Progenitor cell of endocrine pancreas (in vitro differentiated cells): ENCODE data around the gene PLCL1. TPM values are rescaled to one million over a fixed set of nuclear protein-coding genes. Genes with fewer than 3 reads are reported as not detected.
"Not testable (repeated sequence)": the region's sequence is repeated elsewhere in the genome, so short reads cannot be mapped to it uniquely, and the experiment has no call there.

Experiments
- DNase-seq: peaks from one replicate; pipeline ENCODE4 v3.0.0; 2021; ENCODE audit warnings: low spot score; ENCODE audit not compliant: unreplicated experiment
- H3K27ac Mint-ChIP-seq: 2 replicates; pipeline ENCODE4 v1.8.0; 2021; ENCODE audit warnings: mild to moderate bottlenecking, moderate library complexity, mixed read lengths
- H3K27me3 Mint-ChIP-seq: 2 replicates; pipeline ENCODE4 v1.8.0; 2021; ENCODE audit warnings: mixed read lengths
- H3K36me3 Mint-ChIP-seq: 2 replicates; pipeline ENCODE4 v1.8.0; 2022; ENCODE audit warnings: mixed read lengths; ENCODE audit not compliant: insufficient read depth
- H3K4me1 Mint-ChIP-seq: 2 replicates; pipeline ENCODE4 v1.8.0; 2021; ENCODE audit warnings: low read depth, mixed read lengths
- H3K4me3 Mint-ChIP-seq: 2 replicates; pipeline ENCODE4 v1.8.0; 2021; ENCODE audit warnings: low read depth, mild to moderate bottlenecking, moderate library complexity, mixed read lengths
- H3K9me3 Mint-ChIP-seq: 2 replicates; pipeline ENCODE4 v1.8.0; 2021; ENCODE audit warnings: low read depth, mixed read lengths
- total RNA-seq: library from RNA; stranded (reverse); gene quantifications from 2 replicates; pipeline ENCODE4 v1.2.1, GENCODE V29; 2021
- TF ChIP-seq, protein P1 (sequence below): fragments of 200-600 bp; sonication (generic); IDR thresholded peaks from one replicate; pipeline ENCODE4 v1.5.0; 2021; ENCODE audit warnings: antibody characterized with exemption, mild to moderate bottlenecking; ENCODE audit not compliant: unreplicated experiment

PLCL1 gene
- total RNA-seq, 1 donor from 2014 or later = 48.3 TPM

DNA sequence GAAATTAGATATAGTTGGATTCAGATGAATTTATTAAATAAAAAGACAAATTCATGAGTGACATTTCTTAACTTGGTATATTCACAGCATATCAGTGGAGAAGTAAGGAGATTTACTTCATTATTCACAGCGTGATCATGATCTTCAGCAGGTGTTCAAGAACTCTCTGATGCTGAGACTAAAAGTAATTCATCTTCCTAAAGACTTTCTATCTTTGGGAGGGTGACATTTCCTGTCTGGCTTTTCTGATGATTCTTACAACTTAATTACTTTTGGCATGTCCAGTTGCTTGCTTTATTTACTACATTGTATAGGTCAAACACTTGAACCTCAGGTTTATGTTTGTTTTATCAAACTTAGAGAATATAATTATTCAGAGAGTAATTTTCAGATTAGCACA lies 224.6 kb downstream of the PLCL1 start:
- peaks cover 43% of the 10 kb centered on the region for H3K4me1 Mint-ChIP-seq
- H3K9me3 Mint-ChIP-seq = no peaks in the 10 kb centered on the region
- no peaks in the 10 kb centered on the region for H3K27me3 Mint-ChIP-seq
- TF ChIP-seq, protein P1, sequence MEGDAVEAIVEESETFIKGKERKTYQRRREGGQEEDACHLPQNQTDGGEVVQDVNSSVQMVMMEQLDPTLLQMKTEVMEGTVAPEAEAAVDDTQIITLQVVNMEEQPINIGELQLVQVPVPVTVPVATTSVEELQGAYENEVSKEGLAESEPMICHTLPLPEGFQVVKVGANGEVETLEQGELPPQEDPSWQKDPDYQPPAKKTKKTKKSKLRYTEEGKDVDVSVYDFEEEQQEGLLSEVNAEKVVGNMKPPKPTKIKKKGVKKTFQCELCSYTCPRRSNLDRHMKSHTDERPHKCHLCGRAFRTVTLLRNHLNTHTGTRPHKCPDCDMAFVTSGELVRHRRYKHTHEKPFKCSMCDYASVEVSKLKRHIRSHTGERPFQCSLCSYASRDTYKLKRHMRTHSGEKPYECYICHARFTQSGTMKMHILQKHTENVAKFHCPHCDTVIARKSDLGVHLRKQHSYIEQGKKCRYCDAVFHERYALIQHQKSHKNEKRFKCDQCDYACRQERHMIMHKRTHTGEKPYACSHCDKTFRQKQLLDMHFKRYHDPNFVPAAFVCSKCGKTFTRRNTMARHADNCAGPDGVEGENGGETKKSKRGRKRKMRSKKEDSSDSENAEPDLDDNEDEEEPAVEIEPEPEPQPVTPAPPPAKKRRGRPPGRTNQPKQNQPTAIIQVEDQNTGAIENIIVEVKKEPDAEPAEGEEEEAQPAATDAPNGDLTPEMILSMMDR = no peak
- DNase-seq = no peak
- peaks cover under 1% of the 10 kb centered on the region for H3K36me3 Mint-ChIP-seq
- no peak overlapping the region for H3K27ac Mint-ChIP-seq
- H3K4me3 Mint-ChIP-seq = no peak overlapping the region

DNA sequence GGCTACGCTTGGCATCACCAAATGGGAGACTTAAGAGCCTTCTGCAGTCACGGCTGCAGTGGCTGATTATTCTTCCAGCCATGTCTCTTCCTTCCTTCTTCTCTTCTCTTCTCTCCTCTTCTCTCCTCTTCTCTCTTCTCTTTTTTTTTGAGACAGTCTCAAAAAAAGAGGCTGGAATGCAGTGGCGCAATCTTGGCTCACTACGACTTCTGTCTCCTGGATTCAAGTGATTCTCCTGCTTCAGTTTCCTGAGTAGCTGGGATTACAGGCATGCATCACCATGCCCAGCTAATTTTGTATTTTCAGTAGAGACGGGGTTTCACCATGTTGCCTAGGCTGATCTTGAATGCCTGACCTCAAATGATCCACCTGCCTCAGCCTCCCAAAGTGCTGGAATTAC lies 225.2 kb downstream of the PLCL1 start:
- Mint-ChIP-seq H3K27ac (peak overlapping the region; percentile 77), H3K4me1 (peaks cover 43% of the 10 kb centered on the region)
- not testable (repeated sequence) for H3K9me3 Mint-ChIP-seq, H3K4me3 Mint-ChIP-seq, DNase-seq, H3K27me3 Mint-ChIP-seq, H3K36me3 Mint-ChIP-seq

DNA sequence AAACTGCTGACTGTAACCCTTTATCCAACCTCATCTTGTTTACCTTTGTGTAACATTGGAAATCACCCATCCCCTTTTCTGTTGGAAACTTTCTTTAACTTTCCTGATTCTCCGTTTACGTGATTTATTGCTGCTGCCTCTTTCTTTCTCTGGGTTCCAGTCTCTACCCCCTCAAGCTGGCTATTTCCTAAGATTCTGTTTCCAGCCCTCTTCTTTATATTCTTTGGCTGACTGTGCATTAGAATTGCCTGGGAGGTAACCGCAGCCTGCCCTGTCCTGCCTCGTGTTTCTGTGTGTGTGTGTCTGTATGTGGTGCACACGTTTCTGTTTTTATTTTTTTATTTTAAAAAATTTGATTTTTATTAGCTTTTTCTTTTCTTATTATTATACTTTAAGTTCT lies 229.2 kb downstream of the PLCL1 start:
- DNase-seq = no peak
- peaks cover 53% of the 10 kb centered on the region for H3K4me1 Mint-ChIP-seq
- H3K4me3 Mint-ChIP-seq = no peak overlapping the region
- no peak overlapping the region for H3K27ac Mint-ChIP-seq
- no peaks in the 10 kb centered on the region for H3K36me3 Mint-ChIP-seq
- H3K27me3 Mint-ChIP-seq = no peaks in the 10 kb centered on the region
- H3K9me3 Mint-ChIP-seq = no peaks in the 10 kb centered on the region
- TF ChIP-seq, protein P1 = no peak

DNA sequence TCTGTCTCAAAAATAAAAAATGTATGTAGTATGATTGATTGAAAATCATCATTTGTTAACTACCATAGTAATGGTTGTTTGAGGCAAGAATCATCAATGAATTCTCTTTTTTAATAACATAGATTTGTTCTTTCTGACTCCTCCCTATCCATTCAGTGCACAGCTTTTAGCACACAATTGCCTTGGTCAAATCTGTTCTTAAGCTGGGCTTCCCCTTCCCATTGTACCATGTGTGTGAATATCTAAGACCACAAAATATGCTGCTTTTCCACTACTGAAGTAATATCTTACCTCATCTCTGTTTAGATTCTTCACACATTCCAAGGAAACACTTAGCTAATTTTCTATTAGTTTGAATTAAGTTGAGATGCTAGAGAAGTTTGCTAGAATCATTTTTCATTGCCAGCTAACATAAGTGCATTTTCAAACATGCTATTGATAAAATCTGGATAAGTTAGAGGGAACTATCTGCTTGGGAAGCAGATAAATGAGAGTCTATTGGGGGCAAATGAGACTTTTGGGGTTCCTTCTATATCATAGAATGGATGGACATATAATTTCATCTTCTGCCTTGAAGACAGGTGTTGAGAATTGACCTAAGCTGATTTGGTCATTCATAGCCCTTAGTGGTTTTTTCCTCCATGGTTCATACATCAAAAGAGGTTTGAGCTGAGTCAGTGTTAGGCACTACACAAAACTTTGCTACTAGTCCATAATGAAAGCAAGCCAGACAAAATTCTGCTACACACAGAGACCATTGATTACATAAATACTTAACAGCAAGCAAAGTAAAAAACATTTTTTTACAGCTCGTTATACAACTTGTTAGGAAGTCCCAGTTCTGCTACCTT lies 231.9 kb downstream of the PLCL1 start:
- no peak for DNase-seq
- Mint-ChIP-seq H3K27ac (no peak overlapping the region), H3K27me3 (no peaks in the 10 kb centered on the region), H3K4me3 (no peak overlapping the region), H3K4me1 (peaks cover 38% of the 10 kb centered on the region), H3K9me3 (no peaks in the 10 kb centered on the region), H3K36me3 (peaks cover 4% of the 10 kb centered on the region)
- TF ChIP-seq, protein P1 = no peak

DNA sequence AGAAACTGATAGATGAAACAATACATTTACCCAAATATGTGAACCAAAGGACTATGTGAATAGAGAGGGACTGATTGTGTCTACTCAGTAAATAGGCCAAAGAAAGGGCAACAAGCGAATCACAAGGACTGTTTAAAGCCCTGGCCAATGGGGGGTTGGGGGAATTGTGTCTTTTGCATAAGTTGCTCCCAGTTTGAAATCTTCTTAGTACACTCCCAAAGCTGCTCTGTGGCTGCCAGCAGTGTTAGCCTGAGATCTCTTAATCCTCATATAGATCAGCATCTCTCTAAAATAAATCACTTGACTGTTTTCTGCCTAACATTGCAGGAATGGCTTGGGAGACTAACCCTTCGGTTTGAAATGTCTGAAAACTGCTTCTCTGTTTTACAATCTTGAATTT lies 236.4 kb downstream of the PLCL1 start:
- Mint-ChIP-seq H3K9me3 (peaks cover 3% of the 10 kb centered on the region), H3K36me3 (peaks cover 7% of the 10 kb centered on the region), H3K27ac (no peak overlapping the region), H3K4me1 (peaks cover 24% of the 10 kb centered on the region), H3K4me3 (no peak overlapping the region), H3K27me3 (no peaks in the 10 kb centered on the region)
- no peak for DNase-seq
- TF ChIP-seq, protein P1 = no peak

DNA sequence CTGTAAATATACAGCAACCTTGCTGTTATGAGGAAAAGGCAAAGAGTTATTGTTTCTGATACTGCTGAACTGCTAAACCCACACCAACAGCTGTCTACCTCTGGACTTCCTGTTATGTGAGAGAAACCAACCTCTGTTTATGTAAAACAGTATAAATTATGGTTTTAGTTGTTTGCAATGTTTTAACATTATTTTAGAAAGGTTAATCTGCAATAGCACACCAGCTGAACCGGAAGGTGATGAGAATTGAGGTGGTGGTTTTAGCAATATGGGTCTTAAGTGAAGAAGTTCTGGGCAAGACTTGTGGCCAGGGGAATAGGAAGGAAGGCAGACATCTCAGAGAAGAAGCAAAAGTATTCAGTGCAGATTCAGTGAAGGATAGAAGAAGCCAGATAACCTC lies 237.8 kb downstream of the PLCL1 start:
- H3K4me1 Mint-ChIP-seq = peaks cover 19% of the 10 kb centered on the region
- H3K4me3 Mint-ChIP-seq = no peak overlapping the region
- no peak for DNase-seq
- H3K36me3 Mint-ChIP-seq = peaks cover 7% of the 10 kb centered on the region
- TF ChIP-seq, protein P1 = no peak
- no peak overlapping the region for H3K27ac Mint-ChIP-seq
- H3K27me3 Mint-ChIP-seq = no peaks in the 10 kb centered on the region
- H3K9me3 Mint-ChIP-seq = peaks cover 3% of the 10 kb centered on the region
